GM12878 (cell line): ENCODE results near the gene GPSM3.

Experiments
- BCL3 ChIP-seq: IDR thresholded peaks from 2 replicates; pipeline ENCODE4 v1.6.1; 2011; ENCODE audit warnings: borderline replicate concordance, low read depth, mild to moderate bottlenecking, moderate library complexity, low read length; ENCODE audit not compliant: insufficient read depth, poor library complexity, severe bottlenecking
- GABPA ChIP-seq: IDR thresholded peaks from 2 replicates; pipeline ENCODE4 v1.6.1; 2014; ENCODE audit warnings: antibody characterized with exemption, low read depth, mild to moderate bottlenecking, inconsistent platforms

DNA sequence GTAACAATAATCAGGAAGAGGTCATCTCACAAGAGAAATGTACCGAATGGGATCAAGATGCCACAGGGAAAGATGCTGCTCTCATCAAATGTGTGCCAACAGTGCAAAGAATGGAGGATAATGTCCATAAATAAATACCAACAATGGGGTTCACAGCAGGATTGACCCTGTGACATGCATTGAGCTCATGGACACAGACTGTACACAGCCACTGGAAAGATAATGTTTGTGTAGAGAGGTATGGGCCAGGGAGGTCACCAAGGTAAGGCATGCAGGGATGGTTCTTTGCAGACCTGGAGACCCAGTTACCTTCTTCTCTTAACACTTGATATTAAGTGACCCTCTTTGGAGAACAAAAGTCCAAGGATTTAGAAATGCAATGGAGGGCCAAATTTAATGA lies 18.0 kb downstream of the GPSM3 start:
- TF ChIP-seq GABPA (no peak), BCL3 (no peak)
